GM19351 (cell line): ENCODE results near the gene ABI1.

Experiments
- ATAC-seq: cut with Tn5 transposase; IDR thresholded peaks from one replicate; pipeline ENCODE4 v1.9.1; 2021; ENCODE audit warnings: mild to moderate bottlenecking, moderate library complexity; ENCODE audit not compliant: unreplicated experiment

ABI1 gene

DNA sequence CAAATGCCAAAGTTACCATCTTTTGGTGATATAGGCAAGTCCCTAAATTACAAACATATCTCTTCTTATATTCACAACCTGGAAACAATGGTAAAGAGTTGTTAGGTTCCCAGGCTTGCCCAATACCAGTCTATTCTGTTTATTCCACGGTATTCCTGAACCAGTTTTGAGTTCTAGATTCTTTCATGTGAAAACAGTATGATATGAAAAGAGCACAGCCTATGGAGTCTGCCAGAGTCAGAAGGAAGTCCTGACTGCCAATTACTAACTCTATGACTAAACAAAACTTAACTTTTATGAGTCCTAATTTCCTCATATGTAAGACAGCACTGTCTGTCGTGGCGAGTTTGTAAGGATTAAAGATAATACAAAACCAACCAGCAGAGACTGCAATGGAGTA lies 5.6 kb downstream of the ABI1 start:
- ATAC-seq: no peak

GRCh38 chr10:26854524-26854923 lies 6.2 kb downstream of the ABI1 start:
- ATAC-seq: no peak

- ATAC-seq: no peak
Measured at GRCh38 chr10:26844396-26844975, 16.3 kb downstream of the ABI1 start.

DNA sequence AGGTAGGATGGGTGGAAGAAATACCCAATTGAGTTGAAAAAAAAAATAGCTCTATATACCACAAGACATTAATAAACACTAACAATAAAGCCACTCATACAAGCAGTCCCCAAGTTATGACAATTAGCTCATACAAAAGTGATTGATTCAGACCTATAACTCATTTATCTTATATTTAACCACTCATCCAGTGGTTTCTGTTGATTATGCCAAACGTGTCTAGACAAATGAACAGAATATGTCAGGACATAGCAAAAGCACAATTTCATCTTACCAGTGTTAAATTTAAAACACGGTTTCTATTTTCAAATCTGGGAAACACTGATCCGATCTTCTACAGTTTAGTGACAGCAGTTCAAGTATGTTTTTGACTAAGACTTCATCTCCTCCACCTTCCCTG lies 17.0 kb downstream of the ABI1 start:
- no peak for ATAC-seq

GRCh38 chr10:26841733-26842317 lies 18.9 kb downstream of the ABI1 start:
- no peak for ATAC-seq

GRCh38 chr10:26840938-26841732 lies 19.6 kb downstream of the ABI1 start:
- peak; percentile 61 for ATAC-seq

DNA sequence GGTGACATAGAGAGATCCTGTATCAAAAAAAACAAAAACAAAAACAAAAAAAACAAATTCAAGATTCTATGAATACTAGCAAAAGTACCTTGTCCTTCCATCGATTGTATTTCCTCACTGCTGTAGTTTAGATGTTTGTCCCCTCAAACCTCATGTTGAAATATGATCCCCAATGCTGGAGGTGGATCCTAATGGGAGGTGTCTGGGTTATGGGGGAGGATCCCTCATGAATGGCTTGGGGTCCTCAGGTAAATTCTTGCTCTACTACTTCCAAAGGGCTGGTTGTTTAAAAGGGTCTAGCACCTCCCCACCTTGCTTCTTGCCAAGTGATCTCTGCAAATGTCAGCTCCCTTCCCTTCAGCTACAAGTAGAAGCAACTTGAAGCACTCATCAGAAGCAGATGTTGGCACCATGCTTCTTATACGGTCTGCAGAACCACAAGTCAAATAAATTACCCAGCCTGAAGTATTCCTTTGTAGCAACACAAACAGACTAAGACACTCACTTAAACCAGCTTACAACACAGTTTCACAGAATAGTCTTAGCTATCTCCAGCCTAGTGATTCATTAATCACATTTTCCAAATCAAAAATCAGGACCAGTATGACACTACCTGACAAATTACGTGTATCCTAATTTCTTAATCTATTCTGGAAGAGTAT lies 20.7 kb downstream of the ABI1 start:
- ATAC-seq: no peak

DNA sequence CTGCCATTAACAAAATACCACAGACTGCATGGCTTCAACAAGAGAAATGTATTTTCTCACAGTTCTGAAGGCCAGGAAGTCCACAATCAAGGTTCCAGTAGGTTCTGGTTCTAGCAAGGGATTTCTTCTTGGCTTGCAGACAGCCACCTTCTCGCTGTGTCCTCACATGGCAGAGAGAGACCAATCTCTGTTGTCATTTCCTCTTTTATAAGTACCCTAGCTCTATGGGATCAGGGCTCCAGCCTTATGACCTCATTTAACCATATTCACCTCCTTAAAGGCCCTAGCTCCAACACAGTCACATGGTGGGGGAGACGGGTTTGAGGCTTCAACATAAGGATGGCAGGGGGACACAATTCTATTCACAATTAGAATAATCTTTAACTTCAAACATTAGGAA lies 23.6 kb downstream of the ABI1 start:
- no peak for ATAC-seq

GRCh38 chr10:26835025-26835424 lies 25.7 kb downstream of the ABI1 start:
- ATAC-seq: no peak

DNA sequence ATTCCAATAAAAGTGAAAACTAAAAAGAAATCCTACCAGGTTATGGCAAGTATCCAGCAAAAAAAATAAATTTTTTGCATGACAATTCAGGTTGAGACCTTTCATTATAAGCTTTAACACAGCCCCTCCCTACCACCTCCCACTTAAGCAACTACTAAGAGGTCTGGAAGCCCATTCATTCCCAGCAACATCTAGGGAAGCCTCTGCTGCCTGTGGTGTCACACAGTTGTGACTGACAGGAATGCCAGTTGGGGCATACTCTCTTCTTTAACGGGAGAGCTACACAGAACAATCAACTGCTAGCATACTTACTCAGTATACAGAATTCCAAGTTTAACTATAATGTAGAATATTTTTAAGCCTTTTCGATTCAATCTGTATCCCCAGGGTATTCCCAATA lies 27.8 kb downstream of the ABI1 start:
- no peak for ATAC-seq

DNA sequence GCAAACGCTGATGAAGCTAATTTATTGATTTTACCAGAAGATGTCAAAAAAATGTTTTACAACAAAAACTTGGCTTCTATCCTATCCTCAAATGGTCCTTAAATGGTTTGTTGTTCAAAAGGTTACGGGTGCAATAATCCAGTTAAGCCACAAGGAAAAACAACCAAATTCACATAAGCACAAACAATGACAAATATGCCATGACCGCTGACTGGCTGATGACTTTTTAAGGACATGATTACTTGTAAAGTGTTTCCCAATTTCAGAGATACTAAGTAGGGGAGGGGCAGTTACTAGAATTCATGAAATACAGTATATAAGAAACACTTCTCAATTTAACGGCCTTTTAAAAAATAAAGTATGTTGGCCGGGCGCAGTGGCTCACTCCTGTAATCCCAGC lies 28.8 kb downstream of the ABI1 start:
- ATAC-seq: no peak

DNA sequence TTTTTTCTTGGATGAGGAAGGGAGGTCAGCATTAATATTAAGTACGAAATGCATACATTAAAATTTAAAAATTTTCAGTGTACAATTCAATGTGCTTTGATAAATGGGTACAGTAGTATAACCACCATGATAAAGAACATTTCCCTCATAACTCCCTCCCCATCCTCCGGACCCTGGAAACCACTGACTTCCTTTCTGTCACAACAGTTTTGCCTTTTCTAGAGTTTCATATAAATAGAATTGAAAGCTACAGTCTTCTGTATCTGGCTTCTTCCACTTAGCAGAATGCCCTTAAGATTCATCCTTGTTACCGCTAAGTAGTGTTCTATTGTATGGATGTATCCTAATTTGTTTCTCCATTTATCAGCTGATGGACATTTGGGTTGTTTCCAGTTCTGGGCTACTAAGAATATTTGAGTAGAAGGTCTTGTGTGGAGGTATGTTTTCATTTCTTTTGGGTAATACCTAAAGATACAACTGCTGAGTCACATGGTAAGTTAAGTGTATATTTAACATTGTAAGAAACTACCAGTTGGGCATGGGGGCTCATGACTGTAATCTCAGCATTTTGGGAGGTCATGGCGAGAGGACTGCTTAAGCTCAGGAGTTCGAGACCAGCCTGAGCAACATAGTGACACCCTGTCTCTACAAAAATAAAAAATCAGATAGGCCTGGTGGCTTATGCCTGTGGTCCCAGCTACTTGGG lies 30.8 kb downstream of the ABI1 start:
- no peak for ATAC-seq

DNA sequence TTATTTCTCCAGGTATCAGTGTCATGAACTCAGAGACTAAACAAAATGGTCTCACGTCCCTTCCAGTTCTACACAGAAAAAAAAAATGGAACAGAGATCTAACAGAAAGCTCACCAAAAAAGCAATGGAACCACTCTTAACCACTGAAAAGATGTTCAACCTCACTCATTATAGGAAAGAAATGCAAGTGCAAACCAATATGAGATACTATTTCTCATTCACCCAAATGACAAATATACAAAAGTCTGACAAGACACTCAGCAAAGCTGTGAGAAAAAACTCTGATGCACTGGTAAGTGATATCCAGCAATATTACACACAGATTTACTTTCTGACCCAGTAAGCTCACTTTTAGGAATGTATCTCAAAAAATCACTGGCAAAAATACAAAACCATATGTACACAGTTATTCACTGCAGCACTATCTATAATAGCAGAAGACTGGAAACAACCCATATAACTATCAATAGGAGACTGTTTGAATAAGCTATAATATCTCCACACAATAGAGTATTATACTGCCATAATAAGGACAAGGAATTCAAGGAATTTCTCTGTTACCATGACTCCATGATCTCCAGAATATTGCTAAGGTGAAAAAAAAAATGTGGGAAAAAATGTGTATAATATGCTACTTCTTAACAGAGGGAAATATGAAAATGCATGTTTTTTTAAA lies 36.6 kb downstream of the ABI1 start:
- no peak for ATAC-seq

DNA sequence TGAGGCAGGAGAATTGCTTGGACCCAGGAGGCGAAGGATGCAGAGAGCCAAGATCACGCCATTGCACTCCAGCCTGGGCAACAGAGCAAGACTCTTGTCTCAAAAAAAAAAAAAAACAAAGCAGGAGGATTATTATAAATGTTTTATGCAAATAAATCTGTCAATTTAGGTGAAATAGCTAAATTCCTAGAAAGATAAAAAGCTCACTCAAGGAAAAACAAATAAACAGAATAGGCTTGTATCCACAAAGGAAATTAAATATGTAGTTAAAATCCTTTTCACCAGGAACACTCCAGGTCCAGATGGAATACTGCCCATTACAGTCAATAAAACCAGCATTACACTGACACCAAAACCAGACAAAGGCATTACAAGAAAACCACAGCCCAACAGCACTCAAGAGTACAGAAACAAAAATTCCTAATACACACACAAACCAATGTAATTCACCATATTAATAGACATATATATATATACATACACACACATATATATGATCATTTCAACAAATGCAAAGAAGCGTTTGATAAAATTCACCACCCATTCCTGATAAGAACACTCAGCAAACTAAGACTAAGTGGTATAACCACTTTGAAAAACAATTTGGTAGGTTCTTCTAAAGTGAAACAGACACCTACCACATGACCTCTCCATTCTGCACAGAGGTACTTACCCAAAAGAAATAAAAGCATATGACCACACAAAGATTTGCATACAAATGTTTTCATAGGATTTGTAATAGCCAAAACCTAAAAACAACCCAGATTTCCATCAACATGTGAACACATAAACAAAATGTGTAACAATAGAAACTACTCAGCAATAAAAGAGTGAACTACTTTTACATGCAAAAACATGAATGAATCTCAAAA lies 38.8 kb downstream of the ABI1 start:
- ATAC-seq: no peak

DNA sequence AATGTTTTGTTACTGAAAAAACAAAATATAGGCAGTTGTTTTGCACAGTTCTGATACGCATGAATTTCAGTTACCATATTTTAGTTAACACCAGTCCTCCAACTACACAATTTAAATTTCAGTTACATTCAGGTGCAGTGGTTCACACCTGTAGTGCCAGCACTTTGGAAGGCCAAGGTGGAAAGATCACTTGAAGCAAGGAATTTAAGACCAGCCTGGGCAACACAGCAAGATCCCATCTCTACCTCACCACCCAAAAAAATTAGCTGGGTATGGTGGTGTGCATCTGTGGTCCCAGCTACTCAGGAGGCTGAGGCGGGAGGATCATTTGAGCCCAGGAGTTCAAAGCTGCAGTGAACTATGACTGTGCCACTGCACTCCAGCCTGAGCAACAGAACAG lies 45.3 kb downstream of the ABI1 start:
- no peak for ATAC-seq

DNA sequence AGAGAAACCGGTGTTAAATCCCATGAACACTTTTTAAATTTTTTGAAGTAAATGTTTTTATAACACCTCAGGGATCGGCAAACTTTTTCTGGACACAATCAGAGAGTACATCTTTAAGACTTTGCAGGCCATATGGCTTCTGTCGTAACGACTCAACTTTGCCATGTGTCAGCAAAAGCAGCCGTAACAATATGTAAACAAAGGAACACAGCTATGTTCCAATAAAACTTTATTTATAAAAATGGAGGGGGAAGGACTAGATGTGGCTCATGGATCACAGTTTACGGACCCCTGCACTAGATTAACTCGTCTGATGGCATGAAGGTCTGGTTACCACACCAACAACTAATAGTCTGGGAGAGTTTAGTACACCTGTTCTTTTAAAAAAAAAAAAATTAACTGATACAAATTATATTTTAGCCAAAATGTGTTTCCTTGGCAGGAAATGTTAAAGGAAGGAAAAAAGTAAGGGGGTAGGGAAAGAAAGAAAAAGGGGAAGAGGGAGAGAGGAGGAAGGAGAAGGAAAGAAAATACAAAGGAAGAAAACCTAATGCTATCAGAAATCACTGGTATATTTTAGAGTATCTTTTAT lies 50.2 kb downstream of the ABI1 start:
- no peak for ATAC-seq

- no peak for ATAC-seq
Measured at GRCh38 chr10:26809973-26810372, 50.8 kb downstream of the ABI1 start.

DNA sequence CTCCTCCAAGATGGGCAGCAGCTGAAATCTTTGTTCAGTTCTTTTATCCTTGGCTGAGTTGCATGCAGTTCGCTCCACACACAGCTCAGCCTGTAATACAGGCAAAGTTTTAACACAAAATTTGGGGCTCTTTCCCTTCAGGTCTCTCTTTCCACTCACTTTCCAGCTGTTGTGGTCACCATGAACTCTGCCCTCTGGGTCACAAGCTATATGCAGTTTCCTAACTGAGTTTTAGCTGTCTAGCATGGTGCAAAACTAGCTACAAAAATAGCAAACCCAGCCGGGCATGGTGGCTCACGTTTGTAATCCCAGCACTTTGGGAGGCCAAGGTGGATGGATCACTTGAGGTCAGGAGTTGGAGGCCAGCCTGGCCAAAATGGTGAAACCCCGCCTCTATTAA lies 53.2 kb downstream of the ABI1 start:
- ATAC-seq: no peak

- no peak for ATAC-seq
Measured at GRCh38 chr10:26806557-26806956, 54.2 kb downstream of the ABI1 start.
